Endothelial cell of umbilical vein (primary cell): ENCODE measurements around the gene MMP19. TPM values are rescaled to one million over a fixed set of nuclear protein-coding genes. Genes with fewer than 3 reads are reported as not detected.

Source experiments
- BruUV-seq: library from RNA; stranded (reverse); fragments of 400-500 nt; replicated peaks from 2 replicates; lab custom pipeline; 2021; lab: Mats Ljungman, UMichigan
- CTCF ChIA-PET: fragments of 300-600, 350-600 bp; sonication (Branson Sonifier 250); formaldehyde crosslinking; loops from one replicate; lab custom pipeline; 2021; ENCODE audit warnings: antibody characterized with exemption, inconsistent platforms; lab: Charles Lee
- POLR2A ChIA-PET: fragments of 300-600, 350-600 bp; sonication (Branson Sonifier 250); formaldehyde crosslinking; loops from one replicate; lab custom pipeline; 2021; ENCODE audit warnings: antibody characterized with exemption, inconsistent platforms; lab: Charles Lee
- DNase-seq: peaks from one replicate; pipeline ENCODE4 v3.0.0-alpha.2; 2011; ENCODE audit warnings: low read depth, low spot score
- FAIRE-seq: peaks from 2 replicates; lab custom pipeline; 2011; peaks lifted over from hg19 to GRCh38; lab: Jason Lieb, UNC
- H2AFZ ChIP-seq: 2 replicates; pipeline ENCODE4 v1.6.0; 2012; ENCODE audit warnings: low read depth, low read length, control low read depth, inconsistent platforms
- H3K27ac ChIP-seq: 2 replicates; pipeline ENCODE4 v1.5.1; 2011; ENCODE audit warnings: low read depth, mild to moderate bottlenecking, control low read depth, low read length, moderate library complexity; ENCODE audit not compliant: insufficient read depth
- H3K27me3 ChIP-seq, 2 experiments: 2 replicates each; pipeline versions ENCODE4 v1.6.0 to v1.6.1; 2011; ENCODE audit warnings: low read length in 2 of 2, mixed read lengths in 1 of 2; ENCODE audit not compliant: control insufficient read depth in 2 of 2, insufficient read depth in 2 of 2
- H3K36me3 ChIP-seq, 2 experiments: 2 replicates in 1 of 2; 3 replicates in 1 of 2; pipeline ENCODE4 v1.5.1; 2011; ENCODE audit warnings: low read length in 2 of 2, mild to moderate bottlenecking in 1 of 2, moderate library complexity in 1 of 2; ENCODE audit not compliant: control insufficient read depth in 2 of 2, insufficient read depth in 2 of 2; ENCODE audit errors: extremely low read depth in 1 of 2
- H3K4me1 ChIP-seq: 3 replicates; pipeline ENCODE4 v1.5.1; 2011; ENCODE audit warnings: mild to moderate bottlenecking, low read length; ENCODE audit not compliant: control insufficient read depth, insufficient read depth; ENCODE audit errors: extremely low read depth
- H3K4me2 ChIP-seq: 2 replicates; pipeline ENCODE4 v1.6.1; 2011; ENCODE audit warnings: low read length, control low read depth, mixed read lengths; ENCODE audit not compliant: insufficient read depth
- H3K4me3 ChIP-seq, 3 experiments: fragments of 200-600 bp in 1 of 3; sonication (generic), shearing (Covaris generic) in 1 of 3; replicated peaks in 1 of 3; 2 replicates each; pipeline ENCODE4 v1.5.1; 2011 to 2016; ENCODE audit warnings: control low read depth in 3 of 3, low read length in 3 of 3, mild to moderate bottlenecking in 2 of 3, inconsistent platforms in 1 of 3, low read depth in 1 of 3, moderate library complexity in 1 of 3; ENCODE audit not compliant: insufficient read depth in 1 of 3
- H3K79me2 ChIP-seq: 2 replicates; pipeline ENCODE4 v1.6.0; 2012; ENCODE audit warnings: low read length, inconsistent platforms; ENCODE audit not compliant: control insufficient read depth, insufficient read depth
- H3K9ac ChIP-seq: replicated peaks from 2 replicates; pipeline ENCODE3; 2011; ENCODE audit warnings: low read length, control low read depth; ENCODE audit not compliant: insufficient read depth; ENCODE audit errors: extremely low read depth
- H3K9me1 ChIP-seq: replicated peaks from 3 replicates; pipeline ENCODE4 v1.6.0; 2011; ENCODE audit warnings: mild to moderate bottlenecking, low read length; ENCODE audit not compliant: control insufficient read depth, insufficient read depth; ENCODE audit errors: extremely low read depth
- H3K9me3 ChIP-seq: replicated peaks from 2 replicates; pipeline ENCODE4 v1.5.1; 2012; ENCODE audit warnings: low read length, inconsistent platforms; ENCODE audit not compliant: control insufficient read depth, insufficient read depth
- H4K20me1 ChIP-seq: replicated peaks from 2 replicates; pipeline ENCODE3; 2011; ENCODE audit warnings: mild to moderate bottlenecking, low read length; ENCODE audit not compliant: control insufficient read depth, insufficient read depth; ENCODE audit errors: extremely low read depth
- CTCF ChIP-seq, 2 donors: IDR thresholded peaks; 1 replicate in 1 of 2; 2 replicates in 1 of 2; pipeline ENCODE4 v1.5.1; 2011; ENCODE audit warnings: low read length in 2 of 2, mild to moderate bottlenecking in 2 of 2, moderate library complexity in 2 of 2, control low read depth in 1 of 2, inconsistent platforms in 1 of 2, low read depth in 1 of 2; ENCODE audit not compliant: insufficient read depth in 1 of 2; ENCODE audit errors: extremely low read depth in 1 of 2
- EZH2 ChIP-seq: IDR thresholded peaks from 2 replicates; pipeline ENCODE4 v1.6.1; 2012; ENCODE audit warnings: borderline replicate concordance, low read depth, mild to moderate bottlenecking, moderate library complexity, low read length, inconsistent platforms; ENCODE audit not compliant: severe bottlenecking
- FOS ChIP-seq: IDR thresholded peaks from 2 replicates; pipeline ENCODE4 v1.6.1; 2011; ENCODE audit warnings: mild to moderate bottlenecking, low read length, moderate library complexity, borderline replicate concordance; ENCODE audit not compliant: insufficient read depth
- GATA2 ChIP-seq: IDR thresholded peaks from 2 replicates; pipeline ENCODE4 v1.7.0; 2011; ENCODE audit warnings: low read depth, mild to moderate bottlenecking, moderate library complexity, mixed read lengths, low read length; ENCODE audit not compliant: insufficient read length, insufficient read depth
- JUN ChIP-seq: IDR thresholded peaks from 2 replicates; pipeline ENCODE4 v1.6.1; 2011; ENCODE audit warnings: borderline replicate concordance, low read depth; ENCODE audit not compliant: insufficient read length, insufficient read depth
- MAX ChIP-seq: IDR thresholded peaks from 2 replicates; pipeline ENCODE4 v1.6.1; 2011; ENCODE audit not compliant: insufficient read depth, insufficient read length
- MYC ChIP-seq: IDR thresholded peaks from one replicate; pipeline ENCODE4 v1.6.1; 2011; ENCODE audit warnings: mild to moderate bottlenecking, low read depth, low read length
- POLR2A ChIP-seq: IDR thresholded peaks from 2 replicates; pipeline ENCODE4 v1.6.1; 2012; ENCODE audit warnings: low read depth, mild to moderate bottlenecking, control low read depth, low read length
- POLR2AphosphoS5 ChIP-seq: IDR thresholded peaks from 2 replicates; pipeline ENCODE4 v1.6.1; 2012; ENCODE audit warnings: low read depth, mild to moderate bottlenecking, control low read depth, low read length, moderate library complexity; ENCODE audit not compliant: insufficient read depth
- dilution Hi-C: fragments of 300-500 bp; cut with MboI; formaldehyde crosslinking; loops from one replicate; pipeline ENCODE4 v1.15.0; 2019; ENCODE audit warnings: low sequenced_read_pairs; ENCODE audit not compliant: extremely low pct_ligation_motif_present
- intact Hi-C: fragments of 100-400 bp; cut with micrococcal nuclease; formaldehyde crosslinking; loops from one replicate; pipeline ENCODE4 v1.10.0; 2022
- polyA plus RNA-seq, 4 experiments: library from polyadenylated mRNA; depleted of rRNA in 3 of 4; stranded (reverse) in 3 of 4; unstranded in 1 of 4; fragments of >200 nt; gene quantifications; 2 replicates each; pipeline versions ENCODE4 v1.2.1 to v1.2.3, GENCODE V29; 2011 to 2012; ENCODE audit warnings: missing spikeins in 1 of 4
- total RNA-seq: library from RNA; stranded (reverse); gene quantifications from 2 replicates; pipeline ENCODE4 v1.2.3, GENCODE V29; 2021

MMP19 gene
- total and polyA plus RNA-seq, 2 donors (not counting 3 experiments of a cell fraction or from before 2014, with no cell fraction given) = 0.31 to 1.6 TPM

GRCh38 chr12:55843431-55843830 is 695 bp upstream of the MMP19 start:
- Histone ChIP-seq H3K4me1 (peaks cover 16% of the 10 kb centered on the region), H3K36me3 (no peaks in the 10 kb centered on the region), H3K9me1 (no peaks in the 10 kb centered on the region), H3K27ac (no peak overlapping the region), H3K9me3 (no peaks in the 10 kb centered on the region), H3K9ac (no peak overlapping the region), H3K4me3 (no peak overlapping the region), H4K20me1 (no peaks in the 10 kb centered on the region), H3K79me2 (no peaks in the 10 kb centered on the region), H2AFZ (no peak overlapping the region), H3K27me3 (no peaks in the 10 kb centered on the region), H3K4me2 (no peak overlapping the region)
- intact Hi-C loops = no loop called here
- BruUV-seq = no TSS peak
- POLR2A ChIA-PET = no interaction called here
- DNase-seq = no peak
- TF ChIP-seq POLR2AphosphoS5 = no peak
- no peak for TF ChIP-seq EZH2
- no peak for TF ChIP-seq JUN
- TF ChIP-seq MYC = no peak
- TF ChIP-seq POLR2A = no peak
- TF ChIP-seq MAX = no peak
- TF ChIP-seq CTCF (IDR thresholded peaks at IDR 0.05; ENCODE audit: extremely low read depth in 1 of 2, insufficient read depth in 1 of 2, low read depth in 1 of 2, low read length in 2 of 2) = no peak
- no peak for TF ChIP-seq GATA2
- no peak for TF ChIP-seq FOS
- CTCF ChIA-PET = interaction anchor here (0.9 to 2.6 kb wide), 3 partner anchors 13 to 97 kb away, joined by 3 to 7 read pairs (median 4); partner anchors contain the start of gene DGKA
- dilution Hi-C loops = no loop called here
- no peak for FAIRE-seq
